Measurements from ENCODE around the gene TBC1D22A.

DNA sequence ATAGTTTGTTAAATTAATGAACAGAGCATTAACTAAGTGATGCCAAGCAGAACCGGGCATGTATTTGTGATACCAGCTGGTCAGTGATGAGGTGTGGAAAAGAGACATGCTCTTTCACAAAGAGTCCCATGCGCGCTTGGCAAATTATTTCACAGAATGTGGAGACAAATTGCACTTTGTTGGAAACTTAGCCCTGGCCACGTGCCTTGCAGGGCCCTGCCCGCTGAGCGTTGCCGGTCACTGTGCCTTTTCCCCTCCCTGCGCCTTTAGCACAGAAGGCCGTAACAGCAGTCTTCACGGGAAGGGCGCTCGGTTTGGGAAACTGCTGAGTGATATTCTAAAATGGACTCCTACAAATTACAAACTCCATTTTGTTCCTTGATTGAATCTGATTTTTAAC lies 235.9 kb downstream of the TBC1D22A start:
- TF ChIP-seq, protein P1, sequence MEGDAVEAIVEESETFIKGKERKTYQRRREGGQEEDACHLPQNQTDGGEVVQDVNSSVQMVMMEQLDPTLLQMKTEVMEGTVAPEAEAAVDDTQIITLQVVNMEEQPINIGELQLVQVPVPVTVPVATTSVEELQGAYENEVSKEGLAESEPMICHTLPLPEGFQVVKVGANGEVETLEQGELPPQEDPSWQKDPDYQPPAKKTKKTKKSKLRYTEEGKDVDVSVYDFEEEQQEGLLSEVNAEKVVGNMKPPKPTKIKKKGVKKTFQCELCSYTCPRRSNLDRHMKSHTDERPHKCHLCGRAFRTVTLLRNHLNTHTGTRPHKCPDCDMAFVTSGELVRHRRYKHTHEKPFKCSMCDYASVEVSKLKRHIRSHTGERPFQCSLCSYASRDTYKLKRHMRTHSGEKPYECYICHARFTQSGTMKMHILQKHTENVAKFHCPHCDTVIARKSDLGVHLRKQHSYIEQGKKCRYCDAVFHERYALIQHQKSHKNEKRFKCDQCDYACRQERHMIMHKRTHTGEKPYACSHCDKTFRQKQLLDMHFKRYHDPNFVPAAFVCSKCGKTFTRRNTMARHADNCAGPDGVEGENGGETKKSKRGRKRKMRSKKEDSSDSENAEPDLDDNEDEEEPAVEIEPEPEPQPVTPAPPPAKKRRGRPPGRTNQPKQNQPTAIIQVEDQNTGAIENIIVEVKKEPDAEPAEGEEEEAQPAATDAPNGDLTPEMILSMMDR (optimal IDR thresholded peaks at IDR 0.05 in 1 of 3, IDR thresholded peaks at IDR 0.05 in 1 of 3, conservative IDR thresholded peaks at IDR 0.05 in 1 of 3; ENCODE audit: extremely low read depth in 1 of 3, insufficient read depth in 2 of 3, low read length in 3 of 3): no peak
- TF ChIP-seq EZH2 (IDR thresholded peaks at IDR 0.05; ENCODE audit: low read length): no peak

Measured in keratinocyte (primary cell).